Measurements from ENCODE around the gene SUMF2. TPM values are rescaled to one million over a fixed set of nuclear protein-coding genes. Genes with fewer than 3 reads are reported as not detected.

Gene SUMF2
- total RNA-seq, 1 experiment from 2014 or later, result 99.6 TPM

- no peak for TF ChIP-seq ZSCAN18 (CRISPR knock-in tag; IDR thresholded peaks at IDR 0.05)
- TF ChIP-seq PRDM15 (CRISPR knock-in tag; IDR thresholded peaks at IDR 0.05), result no peak
- TF ChIP-seq GTF2I (CRISPR knock-in tag; conservative IDR thresholded peaks at IDR 0.05), result no peak
- no peak for TF ChIP-seq RORB (CRISPR knock-in tag; IDR thresholded peaks at IDR 0.05)
- TF ChIP-seq ARID4B (CRISPR knock-in tag; IDR thresholded peaks at IDR 0.05; ENCODE audit: borderline replicate concordance), result peak; percentile 94
- no peak for TF ChIP-seq ELF4 (CRISPR knock-in tag; IDR thresholded peaks at IDR 0.05; ENCODE audit: low read depth)
- peak; percentile 70; the same call in 1 of the 2 replicates for TF ChIP-seq AFF4 (CRISPR knock-in tag; IDR thresholded peaks at IDR 0.05; ENCODE audit: borderline replicate concordance)
- TF ChIP-seq CTCF (IDR thresholded peaks at IDR 0.05), result no peak
- peak; percentile 94; the same call in 1 of the 2 replicates for TF ChIP-seq ZBTB43 (CRISPR knock-in tag; IDR thresholded peaks at IDR 0.05)
- 0 out of 2 replicates have a peak, but pooled peaks have one; percentile 70 for TF ChIP-seq ZNF219 (CRISPR knock-in tag; IDR thresholded peaks at IDR 0.05; ENCODE audit: borderline replicate concordance)
- no peak for TF ChIP-seq ZNF423 (CRISPR knock-in tag; IDR thresholded peaks at IDR 0.05)
- TF ChIP-seq IRF1 (CRISPR knock-in tag; IDR thresholded peaks at IDR 0.05), result peak; percentile 76
- no peak for TF ChIP-seq GABPB1 (CRISPR knock-in tag; IDR thresholded peaks at IDR 0.05)
- TF ChIP-seq FOXP4 (CRISPR knock-in tag; IDR thresholded peaks at IDR 0.05), result peak; percentile 73; the same call in 1 of the 2 replicates
- no peak; the same call in 1 of the 2 replicates for TF ChIP-seq OVOL2 (CRISPR knock-in tag; IDR thresholded peaks at IDR 0.05; ENCODE audit: borderline replicate concordance)
- TF ChIP-seq JUN (CRISPR knock-in tag; IDR thresholded peaks at IDR 0.05), result peak; percentile 60
- no peak for TF ChIP-seq ZNF121 (CRISPR knock-in tag; IDR thresholded peaks at IDR 0.05)
- TF ChIP-seq CBFB (CRISPR knock-in tag; IDR thresholded peaks at IDR 0.05; ENCODE audit: low read depth), result no peak
These were observed at the start of gene SUMF2 (continued) for GRCh38 chr7:56063882-56064625.
